Central memory CD8-positive, alpha-beta T cell (primary cell): ENCODE data around the gene P4HTM.

ENCODE experiments used
- ATAC-seq: fragments of 150-1000 bp; cut with Tn5 transposase; replicated peaks from 2 replicates; pipeline ENCODE4 v1.10.0; 2022; ENCODE audit warnings: mild to moderate bottlenecking, moderate FRiP score, moderate number of reproducible peaks; ENCODE audit not compliant: poor library complexity, severe bottlenecking; ENCODE audit errors: extremely low read depth
- DNase-seq, 2 donors: peaks; one replicate each; pipeline ENCODE4 v3.0.0; 2021; ENCODE audit warnings: low spot score in 2 of 2
- H3K27ac Mint-ChIP-seq: one replicate; pipeline ENCODE4 v1.8.0; 2022; ENCODE audit warnings: low read depth, mild to moderate bottlenecking, moderate library complexity, mixed read lengths
- H3K27me3 Mint-ChIP-seq: one replicate; pipeline ENCODE4 v1.8.0; 2022; ENCODE audit warnings: mixed read lengths
- H3K36me3 Mint-ChIP-seq: one replicate; pipeline ENCODE4 v1.8.0; 2022; ENCODE audit warnings: mild to moderate bottlenecking, moderate library complexity, mixed read lengths; ENCODE audit not compliant: insufficient read depth
- H3K4me1 Mint-ChIP-seq: one replicate; pipeline ENCODE4 v1.8.0; 2022; ENCODE audit warnings: mixed read lengths
- H3K4me3 Mint-ChIP-seq: one replicate; pipeline ENCODE4 v1.8.0; 2022; ENCODE audit warnings: mild to moderate bottlenecking, moderate library complexity, mixed read lengths
- H3K9me3 Mint-ChIP-seq: one replicate; pipeline ENCODE4 v1.8.0; 2022; ENCODE audit warnings: mixed read lengths

P4HTM gene

DNA sequence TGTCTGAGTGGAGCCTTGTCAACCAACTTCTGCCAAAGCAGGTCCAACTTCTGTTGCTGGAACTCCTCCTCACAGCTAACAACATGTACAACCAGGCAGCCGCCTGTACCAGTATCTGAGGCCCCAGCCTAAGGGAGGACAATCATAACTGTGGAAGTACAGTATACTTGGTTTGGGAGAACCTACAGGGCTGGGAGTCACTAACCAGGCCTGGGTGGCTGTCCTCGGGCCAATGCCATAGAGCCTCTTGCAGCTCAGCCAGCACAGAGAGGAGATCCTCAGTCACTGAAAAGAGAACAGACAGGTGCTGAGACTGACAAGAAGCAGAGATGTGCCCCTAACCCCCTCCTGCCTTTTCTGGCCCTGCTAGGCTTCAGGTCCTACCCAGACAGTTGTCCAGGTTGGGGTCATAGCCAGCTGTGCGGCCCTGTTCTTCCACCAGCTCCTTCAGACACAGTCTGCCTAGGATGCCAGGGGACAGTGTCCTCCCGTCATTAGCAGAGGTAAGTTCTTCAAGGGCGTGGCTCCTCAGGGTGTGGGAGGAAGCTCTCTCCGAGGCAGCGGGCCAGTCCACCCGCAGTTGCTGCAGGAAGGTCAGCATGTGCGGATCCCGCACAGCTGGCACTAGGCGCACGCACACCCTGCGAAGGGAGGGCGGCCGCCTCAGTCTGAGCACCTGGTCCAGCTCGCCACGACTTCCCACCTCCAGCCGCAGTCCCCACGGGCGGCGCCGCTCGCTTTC, 27.4 kb downstream of the P4HTM start:
- Mint-ChIP-seq H3K9me3 (no peaks in the 10 kb centered on the region), H3K27me3 (no peaks in the 10 kb centered on the region), H3K36me3 (peaks cover 29% of the 10 kb centered on the region), H3K27ac (peak overlapping the region; percentile 69), H3K4me1 (peaks cover 28% of the 10 kb centered on the region), H3K4me3 (peak overlapping the region; percentile 98)
- no peak for ATAC-seq
- no peak for DNase-seq

DNA sequence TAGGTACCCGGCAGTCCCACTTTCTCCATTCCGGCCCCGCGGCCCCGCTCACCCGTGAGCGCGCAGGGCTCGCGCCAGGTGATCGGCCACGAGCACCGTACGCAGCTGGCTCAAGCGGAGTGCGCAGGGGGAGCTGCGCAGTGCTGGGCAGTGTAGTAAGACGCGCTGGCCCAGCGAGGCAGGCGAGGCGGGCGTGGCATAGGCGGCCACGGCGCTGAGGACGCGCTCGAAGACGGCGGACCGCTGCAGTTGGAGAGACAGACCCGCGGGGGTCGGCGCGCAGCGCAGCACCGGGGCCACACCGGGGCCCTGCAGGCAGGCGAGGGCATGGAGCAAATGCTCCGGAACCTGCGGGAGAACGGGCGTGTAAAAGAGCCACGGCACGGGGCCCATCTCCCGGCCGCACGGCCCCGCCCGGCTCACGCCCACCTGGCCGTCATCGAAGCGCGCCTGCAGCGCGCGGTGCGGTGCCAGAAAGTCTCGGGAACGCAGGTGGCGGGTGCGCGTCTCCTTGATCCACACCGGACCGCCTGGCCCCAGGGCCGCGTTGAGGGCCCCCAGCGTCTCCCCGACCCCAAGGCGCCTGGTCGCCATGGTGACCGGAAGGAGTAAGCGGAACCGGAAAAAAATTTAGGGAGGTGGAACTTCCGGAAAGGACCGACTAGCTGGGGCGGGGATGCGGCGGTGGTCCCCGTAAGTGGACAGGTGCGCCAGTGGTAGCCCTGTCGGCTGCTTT, 28.1 kb downstream of the P4HTM start, which contains the start of gene DALRD3:
Gene DALRD3 (minus strand): TSS at position 610 of the 736 bp plus-strand sequence. CDS start 16 bp downstream, at position 594.
- ATAC-seq (no peak), DNase-seq (peak; percentile 34 to 51)
- Mint-ChIP-seq H3K4me1 (peaks cover 35% of the 10 kb centered on the region), H3K9me3 (no peaks in the 10 kb centered on the region), H3K27ac (peak within 1 kb of the TSS; percentile 69), H3K4me3 (peak within 1 kb of the TSS; percentile 98), H3K36me3 (peaks cover 33% of the 10 kb centered on the region), H3K27me3 (no peaks in the 10 kb centered on the region)

DNA sequence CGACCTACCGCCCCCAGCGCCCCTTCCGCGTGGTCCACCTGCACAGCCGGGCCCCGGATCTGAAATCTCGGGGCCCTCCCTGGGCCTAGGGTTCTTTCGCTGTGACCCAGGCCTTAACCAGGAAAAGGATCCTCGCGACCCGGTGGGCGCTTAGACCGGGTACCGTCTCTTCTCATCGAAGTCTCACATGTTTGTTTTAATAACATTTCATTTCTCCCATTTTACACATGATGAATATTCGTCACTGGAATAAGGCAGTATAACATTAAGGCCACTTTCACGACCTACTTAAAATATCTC, 28.6 kb downstream of the P4HTM start:
- DNase-seq, result no peak
- H3K27me3 Mint-ChIP-seq, result no peaks in the 10 kb centered on the region
- H3K27ac Mint-ChIP-seq, result peak overlapping the region; percentile 69
- H3K9me3 Mint-ChIP-seq, result no peaks in the 10 kb centered on the region
- peak overlapping the region; percentile 98 for H3K4me3 Mint-ChIP-seq
- peaks cover 36% of the 10 kb centered on the region for H3K36me3 Mint-ChIP-seq
- no peak for ATAC-seq
- peaks cover 33% of the 10 kb centered on the region for H3K4me1 Mint-ChIP-seq

DNA sequence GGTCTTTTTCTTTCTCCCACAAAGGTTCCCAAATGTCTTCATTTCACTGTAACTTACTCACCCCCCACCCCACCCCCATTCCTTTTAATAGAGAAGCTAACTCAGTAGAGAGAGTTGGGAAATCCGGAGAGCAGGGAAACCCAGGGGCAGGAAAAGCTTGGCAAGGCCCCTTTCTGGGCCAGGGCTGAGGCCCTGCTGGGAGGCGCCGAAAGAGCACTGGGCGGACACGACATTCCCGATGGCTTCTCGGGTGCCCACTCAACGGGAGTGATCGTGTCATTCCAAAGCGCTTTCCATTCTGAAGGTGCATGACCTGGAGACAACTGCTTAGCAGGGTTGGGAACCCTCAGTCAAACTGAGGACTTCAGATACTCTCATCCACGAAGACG, 29.9 kb downstream of the P4HTM start:
- Mint-ChIP-seq H3K36me3 (peaks cover 46% of the 10 kb centered on the region), H3K27me3 (no peaks in the 10 kb centered on the region), H3K4me3 (peak overlapping the region; percentile 98), H3K4me1 (peaks cover 26% of the 10 kb centered on the region), H3K9me3 (no peaks in the 10 kb centered on the region), H3K27ac (no peak overlapping the region)
- DNase-seq, result no peak
- ATAC-seq, result no peak

DNA sequence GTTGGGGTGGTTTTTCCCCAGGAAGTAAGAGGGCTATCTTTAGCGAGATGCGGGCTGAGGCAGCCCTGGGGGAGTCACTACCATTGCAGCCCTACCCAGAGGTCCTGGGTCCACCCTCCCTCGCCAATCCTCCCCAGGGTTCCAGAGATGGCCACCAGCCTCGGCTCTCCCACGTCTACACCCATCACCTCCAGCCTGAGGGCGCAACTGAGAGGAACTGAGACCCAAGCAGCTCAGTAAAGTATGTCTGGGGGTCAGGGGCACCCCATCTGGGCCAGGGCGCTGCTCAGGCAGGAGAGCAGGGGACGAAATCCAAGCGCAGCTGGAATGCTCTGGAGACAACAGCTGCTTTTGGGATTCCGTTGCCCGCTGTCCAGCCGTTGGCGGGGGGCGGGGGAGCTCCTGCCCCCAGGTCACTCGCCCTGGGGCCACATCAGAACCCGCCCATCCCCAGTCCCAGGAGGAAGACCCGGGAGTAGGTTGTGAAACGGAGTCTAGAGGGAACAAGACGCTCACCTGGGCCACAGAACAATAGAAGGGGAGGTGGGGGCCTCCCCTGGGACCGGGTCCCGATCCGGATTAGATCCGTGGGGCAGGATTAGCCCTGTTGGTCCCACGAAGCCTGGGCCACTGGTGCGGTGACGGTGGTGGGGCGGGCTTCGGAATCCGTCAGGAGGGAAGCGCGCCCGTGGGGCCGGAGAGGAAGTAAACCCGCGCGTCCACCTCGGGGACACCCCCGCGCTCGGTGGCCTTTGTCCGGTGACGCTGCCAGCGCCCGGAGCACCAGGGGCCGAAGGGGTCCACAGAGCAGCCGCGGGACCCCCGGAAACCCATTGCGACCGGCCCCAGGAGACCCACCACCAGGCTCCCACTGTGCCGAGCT, 30.5 kb downstream of the P4HTM start:
- no peak for ATAC-seq
- Mint-ChIP-seq H3K36me3 (peaks cover 45% of the 10 kb centered on the region), H3K4me1 (peaks cover 31% of the 10 kb centered on the region), H3K4me3 (peak overlapping the region; percentile 98), H3K27me3 (no peaks in the 10 kb centered on the region), H3K9me3 (no peaks in the 10 kb centered on the region), H3K27ac (peak overlapping the region; percentile 96)
- DNase-seq, result no peak

DNA sequence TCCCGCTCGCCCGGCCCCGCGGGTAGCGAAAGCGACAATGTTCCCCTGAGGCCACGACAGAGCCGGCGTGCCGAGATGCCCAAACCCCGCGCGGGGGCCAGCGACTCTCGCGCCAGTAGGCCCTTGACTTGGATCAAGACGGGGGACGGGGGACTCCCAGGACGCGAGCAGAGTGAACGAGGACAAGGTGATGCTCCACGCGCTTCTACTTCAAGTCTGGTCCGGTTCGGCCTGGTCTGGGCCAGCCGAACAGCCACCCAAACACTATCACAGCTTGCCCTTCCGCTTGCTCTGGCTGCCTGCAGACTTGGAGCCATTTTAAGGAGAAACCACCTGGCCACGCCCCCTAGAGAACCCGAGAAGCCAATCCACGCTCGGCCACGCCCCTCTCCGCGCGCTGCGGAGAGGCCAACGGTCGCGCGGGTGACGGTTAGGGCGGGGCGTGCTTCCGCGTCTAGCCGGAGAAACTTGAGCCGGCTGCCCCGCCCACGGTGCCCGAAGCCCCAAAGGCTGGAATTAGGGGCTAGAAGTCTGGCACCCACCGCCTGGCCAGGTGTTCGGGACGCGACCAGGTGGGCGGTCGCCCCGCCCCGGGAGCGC, 31.3 kb downstream of the P4HTM start:
- DNase-seq (peak; percentile 95 to 97), ATAC-seq (peak; percentile 78)
- Mint-ChIP-seq H3K27ac (peak overlapping the region; percentile 96), H3K27me3 (no peaks in the 10 kb centered on the region), H3K36me3 (peaks cover 45% of the 10 kb centered on the region), H3K4me1 (peaks cover 35% of the 10 kb centered on the region), H3K4me3 (peak overlapping the region; percentile 98), H3K9me3 (no peaks in the 10 kb centered on the region)

DNA sequence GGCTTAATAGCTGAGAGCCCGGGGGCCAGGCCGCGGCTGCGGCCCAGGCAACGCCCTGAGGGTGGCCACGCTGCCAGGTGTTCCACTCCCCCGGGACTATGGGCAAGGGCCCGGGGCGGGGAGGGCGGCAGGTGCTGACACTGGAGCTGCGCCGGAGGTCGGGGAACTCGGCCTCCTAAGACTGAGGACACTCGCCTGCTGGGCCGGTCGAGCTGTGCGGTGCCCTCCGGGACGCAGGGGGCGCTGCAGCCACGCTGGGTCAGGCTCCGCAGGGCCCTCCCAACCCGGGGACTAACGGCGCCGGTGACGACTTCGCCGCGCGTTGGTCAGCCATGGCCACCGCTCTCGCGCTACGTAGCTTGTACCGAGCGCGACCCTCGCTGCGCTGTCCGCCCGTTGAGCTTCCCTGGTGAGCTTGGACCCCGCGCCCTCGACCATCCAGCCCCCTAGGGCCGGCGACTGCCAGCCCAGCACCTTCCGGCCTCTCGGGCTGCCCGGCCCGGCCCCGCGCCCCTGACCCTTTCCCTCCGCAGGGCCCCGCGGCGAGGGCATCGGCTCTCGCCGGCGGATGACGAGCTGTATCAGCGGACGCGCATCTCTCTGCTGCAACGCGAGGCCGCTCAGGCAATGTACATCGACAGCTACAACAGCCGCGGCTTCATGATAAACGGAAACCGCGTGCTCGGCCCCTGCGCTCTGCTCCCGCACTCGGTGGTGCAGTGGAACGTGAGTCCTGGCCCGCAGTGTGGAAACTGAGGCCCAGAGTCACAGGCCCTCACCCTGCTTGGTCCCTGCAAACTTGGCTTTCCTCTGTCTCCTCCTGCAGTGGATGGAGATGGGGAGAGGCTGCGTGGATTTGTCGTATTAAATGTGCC, 32.0 kb downstream of the P4HTM start, which contains the start of gene NDUFAF3:
Gene NDUFAF3 (plus strand): TSS at position 309 of the 875 bp plus-strand sequence. CDS start 24 bp downstream, at position 333.
- H3K4me1 Mint-ChIP-seq, result peaks cover 35% of the 10 kb centered on the region
- no peaks in the 10 kb centered on the region for H3K9me3 Mint-ChIP-seq
- peak within 1 kb of the TSS; percentile 96 for H3K27ac Mint-ChIP-seq
- ATAC-seq (peak; percentile 84), DNase-seq (peak; percentile 89 to 92)
- peak within 1 kb of the TSS; percentile 98 for H3K4me3 Mint-ChIP-seq
- H3K27me3 Mint-ChIP-seq, result no peaks in the 10 kb centered on the region
- peaks cover 40% of the 10 kb centered on the region for H3K36me3 Mint-ChIP-seq

DNA sequence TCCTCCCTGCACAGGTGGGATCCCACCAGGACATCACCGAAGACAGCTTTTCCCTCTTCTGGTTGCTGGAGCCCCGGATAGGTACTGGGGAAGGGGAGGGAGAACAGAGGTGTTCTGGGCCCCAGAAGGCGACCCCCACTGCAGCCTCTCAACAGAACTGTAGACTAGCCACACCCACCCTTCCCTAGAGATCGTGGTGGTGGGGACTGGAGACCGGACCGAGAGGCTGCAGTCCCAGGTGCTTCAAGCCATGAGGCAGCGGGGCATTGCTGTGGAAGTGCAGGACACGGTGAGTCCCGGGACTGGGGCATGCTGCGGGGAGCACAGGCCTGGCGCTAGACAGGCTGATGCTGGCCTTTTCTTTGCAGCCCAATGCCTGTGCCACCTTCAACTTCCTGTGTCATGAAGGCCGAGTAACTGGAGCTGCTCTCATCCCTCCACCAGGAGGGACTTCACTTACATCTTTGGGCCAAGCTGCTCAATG, 32.7 kb downstream of the P4HTM start:
- ATAC-seq (no peak), DNase-seq (no peak)
- no peaks in the 10 kb centered on the region for H3K9me3 Mint-ChIP-seq
- no peaks in the 10 kb centered on the region for H3K27me3 Mint-ChIP-seq
- peak overlapping the region; percentile 98 for H3K4me3 Mint-ChIP-seq
- H3K36me3 Mint-ChIP-seq, result peaks cover 39% of the 10 kb centered on the region
- peaks cover 35% of the 10 kb centered on the region for H3K4me1 Mint-ChIP-seq
- peak overlapping the region; percentile 96 for H3K27ac Mint-ChIP-seq

DNA sequence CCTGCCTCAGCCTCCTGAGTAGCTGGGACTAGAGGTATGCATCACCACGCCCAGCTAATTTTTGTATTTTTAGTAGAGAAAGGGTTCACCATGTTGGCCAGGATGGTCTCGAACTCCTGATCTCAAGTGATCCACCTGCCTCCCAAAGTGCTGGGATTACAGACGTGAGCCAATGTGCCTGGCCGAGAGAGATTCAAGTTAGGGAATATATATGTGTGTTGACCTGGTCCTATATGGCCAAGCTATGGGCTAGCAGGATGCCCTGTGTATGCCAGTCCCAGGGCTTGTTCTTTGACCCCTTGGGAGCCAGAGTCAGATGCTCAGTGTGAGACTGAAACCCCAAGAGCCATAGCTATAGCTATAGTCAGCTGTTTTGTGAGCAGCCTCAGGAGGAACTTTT, 33.7 kb downstream of the P4HTM start:
- Mint-ChIP-seq H3K9me3 (no peaks in the 10 kb centered on the region), H3K36me3 (peaks cover 41% of the 10 kb centered on the region), H3K27ac (no peak overlapping the region), H3K27me3 (no peaks in the 10 kb centered on the region), H3K4me3 (peak overlapping the region; percentile 98), H3K4me1 (peaks cover 39% of the 10 kb centered on the region)
- DNase-seq, result no peak
- no peak for ATAC-seq

DNA sequence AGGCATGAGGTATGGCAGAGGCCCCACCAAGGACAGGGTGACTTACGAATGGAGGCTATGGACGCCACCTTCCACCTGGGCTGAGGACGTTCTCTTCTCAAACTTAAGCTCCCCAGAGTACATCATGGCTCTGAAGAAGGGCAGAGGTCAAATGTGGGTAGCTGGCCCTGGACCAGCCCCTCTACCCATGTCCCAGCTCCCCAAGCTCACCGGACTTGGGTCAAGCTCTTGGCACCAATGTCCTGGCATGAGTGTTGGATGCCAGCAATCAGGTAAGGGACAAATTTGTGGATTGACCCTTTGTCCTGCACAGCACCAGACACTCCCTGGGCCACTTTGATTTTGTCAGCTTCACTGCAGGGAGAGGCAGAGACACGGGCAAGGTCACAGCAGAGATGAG, 34.4 kb downstream of the P4HTM start:
- no peak for ATAC-seq
- DNase-seq, result no peak
- Mint-ChIP-seq H3K36me3 (peaks cover 47% of the 10 kb centered on the region), H3K27me3 (no peaks in the 10 kb centered on the region), H3K27ac (no peak overlapping the region), H3K4me3 (no peak overlapping the region), H3K9me3 (no peaks in the 10 kb centered on the region), H3K4me1 (peaks cover 44% of the 10 kb centered on the region)

DNA sequence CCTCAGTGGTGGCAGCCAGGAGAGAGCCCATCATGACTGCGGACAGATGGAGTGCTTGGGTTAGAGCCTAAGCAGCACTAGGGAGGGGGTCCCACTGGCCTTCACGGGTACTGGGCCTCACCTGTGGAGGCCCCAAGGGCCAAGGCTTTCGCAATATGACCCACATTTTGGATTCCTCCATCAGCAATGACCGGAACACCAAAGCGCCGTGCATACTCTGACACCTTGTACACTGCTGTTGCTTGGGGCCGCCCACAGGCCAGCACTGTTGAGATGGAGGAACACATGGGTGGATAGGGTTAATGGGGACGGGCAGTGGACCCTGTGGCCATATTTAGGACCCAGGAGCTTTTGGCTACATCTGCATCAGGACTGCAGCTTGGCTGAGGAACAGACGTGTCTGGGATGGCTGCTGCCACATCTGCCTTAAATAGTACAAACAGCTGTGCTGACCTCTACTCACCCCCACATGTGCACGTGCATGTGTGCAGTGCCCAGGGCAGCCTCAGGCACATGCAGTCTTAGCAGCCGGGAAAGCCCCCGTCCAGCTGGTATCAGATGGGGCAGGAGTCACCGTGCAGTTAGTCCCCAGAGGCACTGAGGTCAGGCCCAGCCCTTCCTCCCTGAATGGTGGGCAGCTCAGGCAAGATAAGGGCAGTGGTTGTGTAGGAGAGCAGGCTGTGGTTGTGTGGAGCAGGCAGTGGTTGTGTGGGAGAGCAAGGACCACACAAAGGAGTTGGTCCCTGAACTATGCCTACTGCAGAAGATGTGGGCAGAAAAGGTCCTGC, 35.2 kb downstream of the P4HTM start:
- Mint-ChIP-seq H3K36me3 (peaks cover 50% of the 10 kb centered on the region), H3K9me3 (no peaks in the 10 kb centered on the region), H3K27me3 (no peaks in the 10 kb centered on the region), H3K27ac (no peak overlapping the region), H3K4me3 (no peak overlapping the region), H3K4me1 (peaks cover 44% of the 10 kb centered on the region)
- DNase-seq, result no peak
- ATAC-seq, result no peak
